RWPE2 (cell line): ENCODE measurements around the gene RELL1.

Experiments
- ATAC-seq: fragments of 200-7000 bp; cut with Tn5 transposase; 3 replicates; pipeline ENCODE4 v1.9.1; 2021; ENCODE audit warnings: low read depth
- DNase-seq: peaks from one replicate; pipeline ENCODE4 v3.0.0-alpha.2; 2020; ENCODE audit warnings: low spot score
- H3K27ac ChIP-seq: fragments of 450-650 bp; 2 replicates; pipeline ENCODE4 v1.5.1; 2017; ENCODE audit warnings: mild to moderate bottlenecking; ENCODE audit not compliant: poor library complexity, severe bottlenecking
- H3K27me3 ChIP-seq: fragments of 250-450 bp; sonication (Bioruptor Pico); 2 replicates; pipeline ENCODE4 v1.5.1; 2021; ENCODE audit warnings: mild to moderate bottlenecking, moderate library complexity; ENCODE audit not compliant: insufficient read depth, poor library complexity, severe bottlenecking
- H3K36me3 ChIP-seq: fragments of 250-450 bp; sonication (Bioruptor Pico); 2 replicates; pipeline ENCODE4 v1.5.1; 2020; ENCODE audit warnings: low read depth, mild to moderate bottlenecking, moderate library complexity
- H3K4me1 ChIP-seq: fragments of 250-450 bp; sonication (Bioruptor Pico); 2 replicates; pipeline ENCODE4 v1.5.1; 2021; ENCODE audit warnings: mild to moderate bottlenecking, moderate library complexity; ENCODE audit not compliant: insufficient read depth, poor library complexity, severe bottlenecking
- H3K4me3 ChIP-seq: fragments of 250-450 bp; sonication (Bioruptor Pico); 2 replicates; pipeline ENCODE4 v1.5.1; 2021; ENCODE audit warnings: mild to moderate bottlenecking, moderate library complexity; ENCODE audit not compliant: severe bottlenecking
- H3K9me3 ChIP-seq: fragments of 250-450 bp; sonication (Bioruptor Pico); 2 replicates; pipeline ENCODE4 v1.5.1; 2021; ENCODE audit warnings: mild to moderate bottlenecking, moderate library complexity; ENCODE audit not compliant: severe bottlenecking
- CTCF ChIP-seq: fragments of 450-650 bp; IDR thresholded peaks from one replicate; pipeline ENCODE4 v1.5.1; 2017; ENCODE audit warnings: mild to moderate bottlenecking, moderate library complexity; ENCODE audit not compliant: poor library complexity, severe bottlenecking

The RELL1 gene

GRCh38 chr4:37641886-37642849, 44.0 kb downstream of the RELL1 start:
- no peak overlapping the region for H3K27ac ChIP-seq
- no peak overlapping the region for H3K4me3 ChIP-seq
- H3K4me1 ChIP-seq = peaks cover 6% of the 10 kb centered on the region
- no peak for TF ChIP-seq CTCF
- no peaks in the 10 kb centered on the region for H3K27me3 ChIP-seq
- peaks cover 32% of the 10 kb centered on the region for H3K36me3 ChIP-seq
- DNase-seq = no peak
- H3K9me3 ChIP-seq = no peaks in the 10 kb centered on the region
- no peak for ATAC-seq

GRCh38 chr4:37641352-37641751, 44.8 kb downstream of the RELL1 start:
- DNase-seq (no peak), ATAC-seq (no peak)
- Histone ChIP-seq H3K4me1 (peaks cover 6% of the 10 kb centered on the region), H3K4me3 (no peak overlapping the region), H3K27ac (no peak overlapping the region), H3K36me3 (peaks cover 24% of the 10 kb centered on the region), H3K27me3 (no peaks in the 10 kb centered on the region), H3K9me3 (no peaks in the 10 kb centered on the region)
- TF ChIP-seq CTCF = no peak

GRCh38 chr4:37639551-37640285, 46.5 kb downstream of the RELL1 start:
- H3K36me3 ChIP-seq = peaks cover 21% of the 10 kb centered on the region
- no peak overlapping the region for H3K4me3 ChIP-seq
- H3K4me1 ChIP-seq = peaks cover 6% of the 10 kb centered on the region
- no peaks in the 10 kb centered on the region for H3K9me3 ChIP-seq
- no peak for TF ChIP-seq CTCF
- no peak overlapping the region for H3K27ac ChIP-seq
- no peak for ATAC-seq
- DNase-seq = no peak
- no peaks in the 10 kb centered on the region for H3K27me3 ChIP-seq

GRCh38 chr4:37635155-37635554, 51.0 kb downstream of the RELL1 start:
- TF ChIP-seq CTCF = no peak
- Histone ChIP-seq H3K27me3 (no peaks in the 10 kb centered on the region), H3K4me1 (no peaks in the 10 kb centered on the region), H3K4me3 (no peak overlapping the region), H3K27ac (no peak overlapping the region), H3K36me3 (peaks cover 43% of the 10 kb centered on the region), H3K9me3 (no peaks in the 10 kb centered on the region)
- no peak for DNase-seq
- no peak for ATAC-seq

GRCh38 chr4:37634180-37634579, 52.0 kb downstream of the RELL1 start:
- H3K27me3 ChIP-seq = no peaks in the 10 kb centered on the region
- DNase-seq = no peak
- no peak overlapping the region for H3K27ac ChIP-seq
- peaks cover 6% of the 10 kb centered on the region for H3K4me1 ChIP-seq
- no peaks in the 10 kb centered on the region for H3K9me3 ChIP-seq
- no peak overlapping the region for H3K4me3 ChIP-seq
- H3K36me3 ChIP-seq = peaks cover 36% of the 10 kb centered on the region
- no peak for ATAC-seq
- no peak for TF ChIP-seq CTCF
